Ishikawa (cell line): ENCODE results near the gene DEFB128.

Source experiments
- CEBPB ChIP-seq: IDR thresholded peaks from 2 replicates; pipeline ENCODE4 v1.6.1; 2012
- CREB1 ChIP-seq: IDR thresholded peaks from 2 replicates; pipeline ENCODE4 v1.6.1; 2012; ENCODE audit warnings: low read depth
- EGR1 ChIP-seq: IDR thresholded peaks from 2 replicates; pipeline ENCODE4 v1.6.1; 2012
- EP300 ChIP-seq: IDR thresholded peaks from 2 replicates; pipeline ENCODE4 v1.6.1; 2012; ENCODE audit warnings: borderline replicate concordance
- FOXM1 ChIP-seq: IDR thresholded peaks from 2 replicates; pipeline ENCODE4 v1.6.1; 2012; ENCODE audit warnings: low read depth, borderline replicate concordance
- NFIC ChIP-seq: IDR thresholded peaks from 2 replicates; pipeline ENCODE4 v1.6.1; 2012
- RAD21 ChIP-seq: IDR thresholded peaks from 2 replicates; pipeline ENCODE4 v1.6.1; 2012; ENCODE audit warnings: low read depth
- TAF1 ChIP-seq: IDR thresholded peaks from 2 replicates; pipeline ENCODE4 v1.6.1; 2012; ENCODE audit warnings: low read depth, mild to moderate bottlenecking
- TCF12 ChIP-seq: IDR thresholded peaks from 2 replicates; pipeline ENCODE4 v1.6.1; 2012; ENCODE audit warnings: low read depth
- TEAD4 ChIP-seq: IDR thresholded peaks from 2 replicates; pipeline ENCODE4 v1.6.1; 2012
- YY1 ChIP-seq: IDR thresholded peaks from 2 replicates; pipeline ENCODE4 v1.6.1; 2012; ENCODE audit warnings: low read depth
- ZBTB7A ChIP-seq: IDR thresholded peaks from 2 replicates; pipeline ENCODE4 v1.6.1; 2012; ENCODE audit warnings: low read depth
- TF ChIP-seq, protein P1 (sequence below): IDR thresholded peaks from 2 replicates; pipeline ENCODE4 v1.6.1; 2012
- TF ChIP-seq, protein P2 (sequence below): IDR thresholded peaks from 2 replicates; pipeline ENCODE4 v1.6.1; 2012; ENCODE audit warnings: low read depth, mild to moderate bottlenecking
- TF ChIP-seq, protein P3 (sequence below): IDR thresholded peaks from 2 replicates; pipeline ENCODE4 v1.6.1; 2012

DEFB128 gene

DNA sequence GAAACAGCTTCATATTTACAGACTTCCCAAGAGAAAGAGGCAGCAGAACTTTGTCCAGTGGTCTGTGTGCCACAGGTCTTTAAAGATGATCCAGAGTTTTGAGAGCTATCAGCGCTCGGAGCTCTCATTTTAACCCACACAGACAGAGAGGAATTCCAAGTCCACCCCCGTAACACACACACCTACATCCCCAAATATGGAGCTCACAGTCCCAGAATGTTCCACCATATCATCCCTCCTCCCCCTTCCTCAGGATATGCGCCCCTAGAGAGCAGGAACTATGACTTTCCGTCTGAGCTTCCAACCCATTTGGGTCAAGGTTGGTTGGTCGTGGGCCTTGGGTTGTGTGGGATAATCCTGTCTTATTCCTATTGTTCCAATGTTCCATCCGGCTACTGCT lies at the start of gene DEFB128:
Gene DEFB128, minus strand, starts transcription at position 101 of the 400 bp plus-strand sequence. Its CDS starts 88 bp downstream, at position 13.
- no peak for TF ChIP-seq FOXM1
- no peak for TF ChIP-seq YY1

DNA sequence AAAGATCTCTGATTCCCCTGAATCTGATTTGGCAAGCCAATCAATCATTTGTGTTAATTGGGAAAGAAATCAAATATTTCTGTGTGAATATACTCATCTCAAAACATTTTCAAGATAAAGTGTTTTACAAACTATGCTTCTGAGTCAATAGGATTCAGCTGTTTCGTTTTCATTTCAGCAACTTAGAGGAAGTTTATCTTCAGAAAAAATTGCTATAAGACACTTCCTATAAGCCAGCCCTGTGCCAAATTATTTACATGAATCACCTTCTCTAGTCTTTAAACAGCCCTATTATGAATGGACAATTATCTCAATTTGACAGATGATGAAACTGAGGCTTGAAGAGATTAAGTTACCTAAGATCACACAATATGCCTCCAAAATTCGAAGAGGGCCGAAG lies 48.4 kb upstream of the DEFB128 start:
- TF ChIP-seq EP300 = no peak
- no peak for TF ChIP-seq YY1
- no peak for TF ChIP-seq ZBTB7A
- no peak for TF ChIP-seq RAD21

DNA sequence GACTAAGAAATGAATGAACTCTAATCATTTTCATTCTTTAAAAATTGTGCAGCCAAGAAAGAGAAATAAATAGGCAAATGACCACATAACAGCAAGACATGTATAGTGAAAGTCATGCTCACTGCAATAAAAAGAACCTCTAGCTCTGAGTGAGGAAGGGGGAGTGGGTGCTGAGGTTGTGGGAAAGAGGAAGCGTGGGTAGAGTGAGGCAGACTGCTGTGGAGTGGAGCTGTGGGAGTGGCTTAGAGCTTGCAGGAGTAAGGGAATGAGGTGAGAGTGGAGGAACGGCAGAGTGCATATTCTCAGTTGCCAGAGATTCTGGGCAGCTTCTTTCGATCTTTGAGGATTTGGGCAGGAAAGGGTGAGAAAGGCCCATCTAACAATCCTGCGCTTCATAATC lies 48.0 kb upstream of the DEFB128 start:
- TF ChIP-seq EGR1 = no peak
- TF ChIP-seq, protein P1, sequence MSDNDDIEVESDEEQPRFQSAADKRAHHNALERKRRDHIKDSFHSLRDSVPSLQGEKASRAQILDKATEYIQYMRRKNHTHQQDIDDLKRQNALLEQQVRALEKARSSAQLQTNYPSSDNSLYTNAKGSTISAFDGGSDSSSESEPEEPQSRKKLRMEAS = no peak
- no peak for TF ChIP-seq CEBPB
- no peak for TF ChIP-seq CREB1
- no peak for TF ChIP-seq NFIC
- TF ChIP-seq, protein P2, sequence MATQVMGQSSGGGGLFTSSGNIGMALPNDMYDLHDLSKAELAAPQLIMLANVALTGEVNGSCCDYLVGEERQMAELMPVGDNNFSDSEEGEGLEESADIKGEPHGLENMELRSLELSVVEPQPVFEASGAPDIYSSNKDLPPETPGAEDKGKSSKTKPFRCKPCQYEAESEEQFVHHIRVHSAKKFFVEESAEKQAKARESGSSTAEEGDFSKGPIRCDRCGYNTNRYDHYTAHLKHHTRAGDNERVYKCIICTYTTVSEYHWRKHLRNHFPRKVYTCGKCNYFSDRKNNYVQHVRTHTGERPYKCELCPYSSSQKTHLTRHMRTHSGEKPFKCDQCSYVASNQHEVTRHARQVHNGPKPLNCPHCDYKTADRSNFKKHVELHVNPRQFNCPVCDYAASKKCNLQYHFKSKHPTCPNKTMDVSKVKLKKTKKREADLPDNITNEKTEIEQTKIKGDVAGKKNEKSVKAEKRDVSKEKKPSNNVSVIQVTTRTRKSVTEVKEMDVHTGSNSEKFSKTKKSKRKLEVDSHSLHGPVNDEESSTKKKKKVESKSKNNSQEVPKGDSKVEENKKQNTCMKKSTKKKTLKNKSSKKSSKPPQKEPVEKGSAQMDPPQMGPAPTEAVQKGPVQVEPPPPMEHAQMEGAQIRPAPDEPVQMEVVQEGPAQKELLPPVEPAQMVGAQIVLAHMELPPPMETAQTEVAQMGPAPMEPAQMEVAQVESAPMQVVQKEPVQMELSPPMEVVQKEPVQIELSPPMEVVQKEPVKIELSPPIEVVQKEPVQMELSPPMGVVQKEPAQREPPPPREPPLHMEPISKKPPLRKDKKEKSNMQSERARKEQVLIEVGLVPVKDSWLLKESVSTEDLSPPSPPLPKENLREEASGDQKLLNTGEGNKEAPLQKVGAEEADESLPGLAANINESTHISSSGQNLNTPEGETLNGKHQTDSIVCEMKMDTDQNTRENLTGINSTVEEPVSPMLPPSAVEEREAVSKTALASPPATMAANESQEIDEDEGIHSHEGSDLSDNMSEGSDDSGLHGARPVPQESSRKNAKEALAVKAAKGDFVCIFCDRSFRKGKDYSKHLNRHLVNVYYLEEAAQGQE = no peak
- no peak for TF ChIP-seq TAF1
- no peak for TF ChIP-seq TEAD4
- TF ChIP-seq, protein P3, sequence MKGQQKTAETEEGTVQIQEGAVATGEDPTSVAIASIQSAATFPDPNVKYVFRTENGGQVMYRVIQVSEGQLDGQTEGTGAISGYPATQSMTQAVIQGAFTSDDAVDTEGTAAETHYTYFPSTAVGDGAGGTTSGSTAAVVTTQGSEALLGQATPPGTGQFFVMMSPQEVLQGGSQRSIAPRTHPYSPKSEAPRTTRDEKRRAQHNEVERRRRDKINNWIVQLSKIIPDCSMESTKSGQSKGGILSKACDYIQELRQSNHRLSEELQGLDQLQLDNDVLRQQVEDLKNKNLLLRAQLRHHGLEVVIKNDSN = no peak

DNA sequence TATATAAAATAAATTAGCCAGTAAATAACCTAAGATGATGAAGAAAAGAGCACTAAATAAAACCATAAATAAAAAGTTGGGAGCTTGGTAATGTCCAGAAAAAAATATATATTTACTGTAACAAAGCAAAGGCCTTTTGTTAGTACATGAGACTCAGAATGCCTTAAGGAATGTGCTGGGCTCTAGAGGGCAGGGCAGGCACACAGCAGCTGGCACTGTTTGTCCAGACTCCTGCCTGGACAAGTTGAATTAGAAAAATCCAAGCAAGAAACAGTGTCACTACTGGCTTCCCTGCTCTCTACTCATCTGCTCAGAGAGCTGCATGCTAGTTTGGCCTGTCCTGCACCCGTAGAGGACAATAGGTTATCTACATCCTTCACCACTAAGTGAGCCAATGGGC lies 46.4 kb upstream of the DEFB128 start:
- TF ChIP-seq, protein P3 = no peak
- TF ChIP-seq RAD21 (peak; percentile 46), TAF1 (no peak)

DNA sequence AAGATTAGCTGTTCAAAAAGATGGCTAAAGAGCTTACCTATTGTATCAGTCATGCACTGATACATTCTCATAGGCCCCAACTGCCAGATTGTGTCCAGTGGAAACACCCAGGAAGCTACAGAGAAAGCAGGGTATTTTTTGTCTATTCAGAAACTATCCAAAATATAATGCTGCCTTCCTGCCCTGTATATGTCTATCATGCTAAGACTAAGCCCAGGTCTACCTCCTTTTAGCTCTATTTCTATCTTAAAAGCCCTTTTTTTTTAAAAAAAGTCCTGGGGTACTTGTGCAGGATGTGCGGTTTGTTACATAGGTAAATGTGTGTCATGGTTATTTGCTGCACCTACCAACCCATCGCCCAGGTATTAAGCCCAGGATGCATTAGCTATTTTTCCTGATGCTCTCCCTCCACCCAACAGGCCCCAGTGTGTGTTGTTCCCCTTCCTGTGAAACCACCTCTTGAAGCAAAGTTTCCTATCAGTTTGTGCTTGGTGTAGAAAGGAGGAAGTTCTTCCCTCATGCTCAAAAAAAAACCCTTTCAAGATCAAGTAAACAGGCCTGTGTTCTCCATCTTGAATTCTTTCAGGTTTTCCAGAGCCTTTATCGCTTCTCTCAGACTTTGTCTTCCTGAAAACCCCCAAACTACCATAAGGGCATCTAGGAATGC lies 38.1 kb upstream of the DEFB128 start:
- TF ChIP-seq EP300 (no peak), CREB1 (no peak), CEBPB (no peak)

DNA sequence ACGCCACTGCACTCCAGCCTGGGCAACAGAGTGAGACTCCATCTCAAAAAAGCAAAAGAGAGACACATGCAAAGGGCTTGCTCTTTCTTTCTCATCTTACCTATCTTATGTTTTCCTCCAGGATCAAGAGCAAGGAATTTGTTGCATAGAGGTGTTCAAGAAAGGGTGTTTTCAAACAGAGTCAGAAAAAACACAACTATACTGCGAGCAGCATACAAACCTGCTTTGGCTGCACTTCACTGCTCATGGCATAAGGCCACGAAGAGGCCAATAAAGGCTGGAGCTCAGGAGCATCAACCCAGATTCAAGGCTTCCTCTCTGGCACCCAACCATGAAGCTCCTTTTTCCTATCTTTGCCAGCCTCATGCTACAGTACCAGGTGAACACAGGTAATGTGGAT lies 37.4 kb upstream of the DEFB128 start, which contains the start of gene DEFB129:
Gene DEFB129, plus strand, starts transcription at position 301 of the 400 bp plus-strand sequence. Its CDS starts 31 bp downstream, at position 332.
- TF ChIP-seq EGR1 = no peak
- TF ChIP-seq TCF12 = no peak
- TF ChIP-seq CEBPB = no peak
- no peak for TF ChIP-seq ZBTB7A
- TF ChIP-seq RAD21 = no peak
- TF ChIP-seq NFIC = no peak
- no peak for TF ChIP-seq YY1
- TF ChIP-seq CREB1 = no peak

DNA sequence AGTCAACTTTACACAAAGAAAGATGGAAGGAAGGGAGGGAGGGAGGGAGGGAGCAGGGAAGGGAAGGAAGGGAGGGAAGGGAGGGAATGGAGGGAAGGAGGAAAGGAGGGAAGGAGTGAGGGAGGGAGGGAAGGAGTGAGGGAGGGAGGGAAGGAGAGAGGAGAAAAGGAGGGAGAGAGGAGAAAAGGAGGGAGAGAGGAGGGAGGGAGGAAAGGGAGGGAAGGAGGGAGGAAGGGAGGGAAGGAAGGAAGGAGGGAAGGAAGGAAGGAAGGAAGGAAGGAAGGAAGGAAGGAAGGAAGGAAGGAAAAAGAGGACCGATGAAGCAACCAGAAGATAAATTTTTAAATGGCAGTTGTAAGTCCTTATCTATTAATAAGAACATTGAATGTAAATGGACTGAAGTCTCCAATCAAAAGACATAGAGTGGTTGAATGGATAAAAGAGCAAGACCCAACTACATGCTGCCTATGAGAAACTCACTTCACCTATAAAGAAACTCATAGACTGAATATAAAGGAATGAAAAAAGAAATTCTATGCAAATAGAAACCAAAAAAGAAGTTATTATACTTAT lies 31.8 kb upstream of the DEFB128 start:
- TF ChIP-seq EGR1 (no peak), CREB1 (no peak), ZBTB7A (no peak), RAD21 (no peak), FOXM1 (no peak), NFIC (no peak), TEAD4 (no peak), TAF1 (no peak), YY1 (no peak), CEBPB (no peak), EP300 (no peak)
- TF ChIP-seq, protein P3 = no peak
- TF ChIP-seq, protein P1 = no peak
